ENCODE results near the gene THADA. TPM values are rescaled to one million over a fixed set of nuclear protein-coding genes. Genes with fewer than 3 reads are reported as not detected.
"Not testable (repeated sequence)": the region's sequence is repeated elsewhere in the genome, so short reads cannot be mapped to it uniquely, and the experiment has no call there.

THADA gene
- total RNA-seq, 1 donor from 2014 or later = 28.3 TPM

DNA sequence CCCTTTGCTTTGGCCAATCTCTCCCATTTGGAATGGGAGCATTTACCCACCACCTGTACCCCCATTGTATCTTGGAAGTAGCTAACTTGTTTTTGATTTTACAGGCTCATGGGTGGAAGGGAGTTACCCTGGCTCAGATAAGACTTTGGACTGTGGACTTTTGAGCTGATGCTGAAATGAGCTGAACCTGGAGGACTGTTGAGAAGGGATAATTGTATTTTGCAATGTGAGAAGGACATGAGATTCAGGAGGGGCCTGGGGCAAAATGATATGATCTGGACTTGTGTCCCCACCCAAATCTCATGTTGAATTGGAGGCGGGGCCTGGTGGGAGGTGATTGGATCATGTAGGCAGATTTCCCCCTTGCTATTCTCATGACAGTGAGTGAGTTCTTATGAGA lies 310.9 kb downstream of the THADA start:
- TF ChIP-seq, protein P1, sequence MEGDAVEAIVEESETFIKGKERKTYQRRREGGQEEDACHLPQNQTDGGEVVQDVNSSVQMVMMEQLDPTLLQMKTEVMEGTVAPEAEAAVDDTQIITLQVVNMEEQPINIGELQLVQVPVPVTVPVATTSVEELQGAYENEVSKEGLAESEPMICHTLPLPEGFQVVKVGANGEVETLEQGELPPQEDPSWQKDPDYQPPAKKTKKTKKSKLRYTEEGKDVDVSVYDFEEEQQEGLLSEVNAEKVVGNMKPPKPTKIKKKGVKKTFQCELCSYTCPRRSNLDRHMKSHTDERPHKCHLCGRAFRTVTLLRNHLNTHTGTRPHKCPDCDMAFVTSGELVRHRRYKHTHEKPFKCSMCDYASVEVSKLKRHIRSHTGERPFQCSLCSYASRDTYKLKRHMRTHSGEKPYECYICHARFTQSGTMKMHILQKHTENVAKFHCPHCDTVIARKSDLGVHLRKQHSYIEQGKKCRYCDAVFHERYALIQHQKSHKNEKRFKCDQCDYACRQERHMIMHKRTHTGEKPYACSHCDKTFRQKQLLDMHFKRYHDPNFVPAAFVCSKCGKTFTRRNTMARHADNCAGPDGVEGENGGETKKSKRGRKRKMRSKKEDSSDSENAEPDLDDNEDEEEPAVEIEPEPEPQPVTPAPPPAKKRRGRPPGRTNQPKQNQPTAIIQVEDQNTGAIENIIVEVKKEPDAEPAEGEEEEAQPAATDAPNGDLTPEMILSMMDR (IDR thresholded peaks at IDR 0.05) = no peak
- Mint-ChIP-seq H3K4me3 (ENCODE audit: unreplicated experiment) (no peak overlapping the region), H3K27ac (ENCODE audit: unreplicated experiment) (no peak overlapping the region), H3K4me1 (ENCODE audit: unreplicated experiment) (no peaks in the 10 kb centered on the region), H3K9me3 (ENCODE audit: unreplicated experiment) (peaks cover 5% of the 10 kb centered on the region), H3K27me3 (ENCODE audit: unreplicated experiment) (no peaks in the 10 kb centered on the region), H3K36me3 (ENCODE audit: unreplicated experiment) (peaks cover 65% of the 10 kb centered on the region)
- DNase-seq (ENCODE audit: extremely low spot score, unreplicated experiment) = no peak

- H3K9me3 Mint-ChIP-seq (ENCODE audit: unreplicated experiment); H3K27ac Mint-ChIP-seq (ENCODE audit: unreplicated experiment); H3K27me3 Mint-ChIP-seq (ENCODE audit: unreplicated experiment); H3K4me1 Mint-ChIP-seq (ENCODE audit: unreplicated experiment); DNase-seq (ENCODE audit: extremely low spot score, unreplicated experiment); H3K4me3 Mint-ChIP-seq (ENCODE audit: unreplicated experiment): not testable (repeated sequence)
- peaks cover 71% of the 10 kb centered on the region for H3K36me3 Mint-ChIP-seq (ENCODE audit: unreplicated experiment)
Observed at GRCh38 chr2:43284347-43284746, 311.5 kb downstream of the THADA start.

DNA sequence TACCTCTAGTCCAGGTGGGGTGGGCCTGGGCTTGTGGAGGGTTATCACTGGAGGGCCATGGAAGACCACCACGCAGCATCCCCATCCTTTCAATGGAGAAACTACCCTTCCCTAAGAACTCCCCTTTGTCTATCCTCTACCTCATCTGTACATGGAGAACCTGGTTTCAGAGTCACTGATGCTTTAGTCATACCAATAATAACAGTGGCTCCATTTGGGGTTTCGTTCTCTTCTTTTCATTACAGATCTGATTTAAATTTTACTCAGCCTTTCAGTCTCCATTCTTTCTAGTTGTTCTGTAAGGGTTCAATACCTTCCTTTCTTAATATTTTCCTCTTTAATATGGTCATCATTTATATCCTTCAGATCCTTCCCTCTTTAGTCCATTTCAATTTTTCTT lies 314.8 kb downstream of the THADA start:
- Mint-ChIP-seq H3K4me3 (ENCODE audit: unreplicated experiment) (no peak overlapping the region), H3K36me3 (ENCODE audit: unreplicated experiment) (peaks cover 56% of the 10 kb centered on the region), H3K27ac (ENCODE audit: unreplicated experiment) (no peak overlapping the region), H3K4me1 (ENCODE audit: unreplicated experiment) (peaks cover 21% of the 10 kb centered on the region), H3K9me3 (ENCODE audit: unreplicated experiment) (peaks cover 5% of the 10 kb centered on the region), H3K27me3 (ENCODE audit: unreplicated experiment) (no peaks in the 10 kb centered on the region)
- DNase-seq (ENCODE audit: extremely low spot score, unreplicated experiment) = no peak
- TF ChIP-seq, protein P1 (IDR thresholded peaks at IDR 0.05) = no peak

DNA sequence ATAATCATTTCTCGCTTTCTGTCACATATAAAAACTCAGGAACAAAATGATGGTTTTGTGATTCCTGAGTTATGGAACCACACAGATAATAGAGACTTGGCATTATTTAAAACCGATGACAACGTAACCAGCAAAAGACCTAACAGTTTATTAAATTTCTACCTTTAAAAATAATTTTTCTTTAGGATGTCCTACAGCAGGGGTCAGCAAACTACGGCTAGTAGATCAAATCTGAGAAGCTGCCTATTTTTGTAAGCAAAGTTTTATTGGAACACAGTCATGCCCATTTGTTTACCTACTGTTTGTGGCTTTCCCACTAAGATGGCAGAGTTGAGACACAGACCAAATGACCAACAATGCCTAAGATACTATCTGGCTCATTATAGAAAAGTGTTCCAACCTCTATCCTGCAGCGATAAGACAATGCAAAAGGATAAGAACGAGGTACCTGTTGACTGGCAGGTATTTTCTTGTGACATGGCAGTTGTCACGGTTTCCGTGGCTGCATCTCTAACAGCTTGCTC lies 316.5 kb downstream of the THADA start:
- no peak overlapping the region for H3K27ac Mint-ChIP-seq (ENCODE audit: unreplicated experiment)
- no peak for DNase-seq (ENCODE audit: extremely low spot score, unreplicated experiment)

DNA sequence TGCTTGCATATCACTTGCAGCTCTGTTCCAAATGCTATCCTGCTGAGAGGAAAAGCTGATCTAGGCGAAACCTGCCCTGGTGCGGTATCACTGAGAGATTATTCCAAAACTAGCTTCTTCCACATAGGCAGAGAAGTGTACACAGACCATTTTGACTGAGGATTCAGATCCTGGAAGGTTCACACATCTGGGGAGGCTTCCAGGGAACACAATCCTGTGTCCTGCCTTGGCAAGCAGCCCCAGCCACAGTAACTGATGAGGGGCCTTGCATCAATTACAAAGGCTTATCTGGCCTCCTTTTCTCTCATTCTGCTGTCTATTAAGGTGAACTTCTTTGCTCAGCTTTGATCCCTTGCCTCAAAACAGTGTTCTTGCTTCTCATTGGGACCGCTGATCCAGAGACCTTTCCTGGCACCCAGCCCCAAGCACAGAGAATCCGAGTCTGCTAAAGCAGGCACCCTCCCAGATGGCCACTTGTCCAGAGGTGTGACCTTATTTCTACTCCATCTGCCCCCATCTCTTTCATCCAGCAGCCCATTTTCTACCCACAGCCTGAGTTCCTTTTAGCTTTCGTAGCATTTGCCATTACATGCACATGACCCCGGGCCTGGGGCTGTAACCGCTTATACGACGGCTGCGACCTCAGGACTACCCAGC lies 317.1 kb downstream of the THADA start:
- Mint-ChIP-seq H3K4me3 (ENCODE audit: unreplicated experiment) (no peak overlapping the region), H3K9me3 (ENCODE audit: unreplicated experiment) (peaks cover 5% of the 10 kb centered on the region), H3K36me3 (ENCODE audit: unreplicated experiment) (peaks cover 37% of the 10 kb centered on the region), H3K4me1 (ENCODE audit: unreplicated experiment) (peaks cover 31% of the 10 kb centered on the region), H3K27ac (ENCODE audit: unreplicated experiment) (no peak overlapping the region), H3K27me3 (ENCODE audit: unreplicated experiment) (no peaks in the 10 kb centered on the region)
- no peak for DNase-seq (ENCODE audit: extremely low spot score, unreplicated experiment)
- TF ChIP-seq, protein P1 (IDR thresholded peaks at IDR 0.05) = no peak

More for the DNA sequence above, 316.5 kb downstream of the THADA start:
- Mint-ChIP-seq H3K4me1 (ENCODE audit: unreplicated experiment) (peaks cover 24% of the 10 kb centered on the region), H3K9me3 (ENCODE audit: unreplicated experiment) (peaks cover 5% of the 10 kb centered on the region), H3K36me3 (ENCODE audit: unreplicated experiment) (peaks cover 44% of the 10 kb centered on the region), H3K27me3 (ENCODE audit: unreplicated experiment) (no peaks in the 10 kb centered on the region), H3K4me3 (ENCODE audit: unreplicated experiment) (no peak overlapping the region)
- TF ChIP-seq, protein P1 (IDR thresholded peaks at IDR 0.05) = no peak

All from osteocyte (in vitro differentiated cells).